Urinary bladder (tissue), 4 donors: Measurements from ENCODE around the gene CAST. TPM values are rescaled to one million over a fixed set of nuclear protein-coding genes. Genes with fewer than 3 reads are reported as not detected.
A peak's percentile ranks its signal among the peaks of the same experiment; 100 is the strongest.
"Not testable (repeated sequence)": the region's sequence is repeated elsewhere in the genome, so short reads cannot be mapped to it uniquely, and the experiment has no call there.

Experiments
- DNase-seq: peaks from one replicate; pipeline ENCODE4 v3.0.0-alpha.2; 2015; ENCODE audit errors: extremely low spot score
- H3K27ac ChIP-seq: one replicate; pipeline ENCODE4 v1.5.1; 2013; ENCODE audit warnings: low read depth, mild to moderate bottlenecking, moderate library complexity
- H3K36me3 ChIP-seq: one replicate; pipeline ENCODE4 v1.6.1; 2013; ENCODE audit warnings: mild to moderate bottlenecking, moderate library complexity; ENCODE audit not compliant: insufficient read depth
- H3K4me1 ChIP-seq: one replicate; pipeline ENCODE4 v1.6.1; 2013; ENCODE audit warnings: mild to moderate bottlenecking, moderate library complexity; ENCODE audit not compliant: insufficient read depth
- H3K4me3 ChIP-seq: one replicate; pipeline ENCODE4 v1.5.1; 2013; ENCODE audit warnings: low read depth, low read length
- WGBS: extraction: QIAGEN DNeasy Blood & Tissue Kit; methylation state at CpG from one replicate; pipeline ENCODE4 v1.1.7; 2013; 5-methylcytosine and 5-hydroxymethylcytosine counted together
- polyA plus RNA-seq: library from polyadenylated mRNA; stranded (reverse); fragments of 200-250 nt; gene quantifications from one replicate; pipeline ENCODE4 v1.2.3, GENCODE V29; 2013
- total RNA-seq: library from RNA; depleted of rRNA; stranded (reverse); fragments of >200 nt; gene quantifications from one replicate; pipeline ENCODE4 v1.2.3, GENCODE V29; 2014
- donor health status: healthy with polysubstance abuse.
- donor health status: healthy.

Gene CAST
- total and polyA plus RNA-seq, 2 donors: 152 to 231 TPM

GRCh38 chr5:96743805-96744204 lies 81.6 kb downstream of the CAST start:
- H3K4me1 ChIP-seq: no peaks in the 10 kb centered on the region
- WGBS: 78% methylated on average over 4 of the region's 4 CpGs
- H3K27ac ChIP-seq: no peak overlapping the region
- H3K4me3 ChIP-seq: no peak overlapping the region
- peaks cover 3% of the 10 kb centered on the region for H3K36me3 ChIP-seq
- no peak for DNase-seq

GRCh38 chr5:96744218-96744617 lies 82.0 kb downstream of the CAST start:
- not testable (repeated sequence) for H3K4me1 ChIP-seq, H3K27ac ChIP-seq, DNase-seq, H3K4me3 ChIP-seq, H3K36me3 ChIP-seq
- 90% methylated on average over 5 of the region's 5 CpGs for WGBS

- no peak overlapping the region for H3K27ac ChIP-seq
- peaks cover 3% of the 10 kb centered on the region for H3K36me3 ChIP-seq
- no peak for DNase-seq
- H3K4me1 ChIP-seq: no peaks in the 10 kb centered on the region
- 71% methylated on average over 5 of the region's 5 CpGs for WGBS
- no peak overlapping the region for H3K4me3 ChIP-seq
Observed at GRCh38 chr5:96745025-96745424, 82.8 kb downstream of the CAST start.

GRCh38 chr5:96745844-96746531 lies 83.8 kb downstream of the CAST start:
- H3K27ac ChIP-seq: no peak overlapping the region
- H3K4me1 ChIP-seq: no peaks in the 10 kb centered on the region
- 26% methylated on average over 5 of the region's 5 CpGs for WGBS
- no peak for DNase-seq
- H3K36me3 ChIP-seq: peaks cover 5% of the 10 kb centered on the region
- H3K4me3 ChIP-seq: no peak overlapping the region

GRCh38 chr5:96747720-96748119 lies 85.5 kb downstream of the CAST start:
- Histone ChIP-seq H3K4me3 (no peak overlapping the region), H3K27ac (no peak overlapping the region), H3K36me3 (peaks cover 8% of the 10 kb centered on the region), H3K4me1 (no peaks in the 10 kb centered on the region)
- WGBS: 57% methylated on average over 3 of the region's 3 CpGs
- DNase-seq: no peak

GRCh38 chr5:96750110-96750822 lies 88.1 kb downstream of the CAST start:
- H3K4me3 ChIP-seq: no peak overlapping the region
- H3K36me3 ChIP-seq: peaks cover 6% of the 10 kb centered on the region
- no peak for DNase-seq
- no peak overlapping the region for H3K27ac ChIP-seq
- 93% methylated on average over 6 of the region's 6 CpGs for WGBS
- no peaks in the 10 kb centered on the region for H3K4me1 ChIP-seq

GRCh38 chr5:96751203-96752169 lies 89.3 kb downstream of the CAST start:
- H3K4me1 ChIP-seq: no peaks in the 10 kb centered on the region
- DNase-seq: no peak
- H3K27ac ChIP-seq: no peak overlapping the region
- WGBS: 68% methylated on average over 6 of the region's 6 CpGs
- H3K36me3 ChIP-seq: peaks cover 6% of the 10 kb centered on the region
- no peak overlapping the region for H3K4me3 ChIP-seq

GRCh38 chr5:96752341-96753016 lies 90.3 kb downstream of the CAST start:
- DNase-seq: peak; percentile 59
- Histone ChIP-seq H3K4me1 (no peaks in the 10 kb centered on the region), H3K27ac (no peak overlapping the region), H3K4me3 (no peak overlapping the region), H3K36me3 (peaks cover 6% of the 10 kb centered on the region)

GRCh38 chr5:96753017-96753397 lies 90.8 kb downstream of the CAST start:
- peaks cover 6% of the 10 kb centered on the region for H3K36me3 ChIP-seq
- DNase-seq: no peak
- no peaks in the 10 kb centered on the region for H3K4me1 ChIP-seq
- 95% methylated on average over 4 of the region's 4 CpGs for WGBS
- no peak overlapping the region for H3K27ac ChIP-seq
- H3K4me3 ChIP-seq: no peak overlapping the region

GRCh38 chr5:96753848-96754247 lies 91.7 kb downstream of the CAST start:
- Histone ChIP-seq H3K36me3 (peaks cover 6% of the 10 kb centered on the region), H3K4me3 (no peak overlapping the region), H3K27ac (no peak overlapping the region), H3K4me1 (no peaks in the 10 kb centered on the region)
- 42% methylated on average over 4 of the region's 4 CpGs for WGBS
- no peak for DNase-seq

- H3K27ac ChIP-seq: no peak overlapping the region
- DNase-seq: no peak
- H3K36me3 ChIP-seq: peaks cover 3% of the 10 kb centered on the region
- H3K4me1 ChIP-seq: no peaks in the 10 kb centered on the region
- no peak overlapping the region for H3K4me3 ChIP-seq
- WGBS: 92% methylated on average over 5 of the region's 5 CpGs
Observed at GRCh38 chr5:96755851-96756250, 93.7 kb downstream of the CAST start.

GRCh38 chr5:96756985-96757384 lies 94.8 kb downstream of the CAST start:
- H3K27ac ChIP-seq: no peak overlapping the region
- no peak overlapping the region for H3K4me3 ChIP-seq
- 71% methylated on average over 3 of the region's 3 CpGs for WGBS
- H3K4me1 ChIP-seq: no peaks in the 10 kb centered on the region
- no peaks in the 10 kb centered on the region for H3K36me3 ChIP-seq
- DNase-seq: no peak

- Histone ChIP-seq H3K36me3 (peaks cover 3% of the 10 kb centered on the region), H3K4me1 (no peaks in the 10 kb centered on the region), H3K27ac (no peak overlapping the region), H3K4me3 (no peak overlapping the region)
- 77% methylated on average over 4 of the region's 4 CpGs for WGBS
- no peak for DNase-seq
Observed at GRCh38 chr5:96758621-96759020, 96.4 kb downstream of the CAST start.
